Fibroblast of upper back skin (primary cell): Measurements from ENCODE around the gene GORAB.

ENCODE experiments used
- DNase-seq: peaks from one replicate; pipeline ENCODE4 v3.0.0-alpha.2; 2013

The GORAB gene

GRCh38 chr1:170593173-170594011 is 61.4 kb downstream of the GORAB start:
- DNase-seq: no peak

GRCh38 chr1:170594066-170594626 is 62.2 kb downstream of the GORAB start:
- no peak for DNase-seq

- no peak for DNase-seq
Measured at GRCh38 chr1:170596701-170597100, 64.7 kb downstream of the GORAB start.

DNA sequence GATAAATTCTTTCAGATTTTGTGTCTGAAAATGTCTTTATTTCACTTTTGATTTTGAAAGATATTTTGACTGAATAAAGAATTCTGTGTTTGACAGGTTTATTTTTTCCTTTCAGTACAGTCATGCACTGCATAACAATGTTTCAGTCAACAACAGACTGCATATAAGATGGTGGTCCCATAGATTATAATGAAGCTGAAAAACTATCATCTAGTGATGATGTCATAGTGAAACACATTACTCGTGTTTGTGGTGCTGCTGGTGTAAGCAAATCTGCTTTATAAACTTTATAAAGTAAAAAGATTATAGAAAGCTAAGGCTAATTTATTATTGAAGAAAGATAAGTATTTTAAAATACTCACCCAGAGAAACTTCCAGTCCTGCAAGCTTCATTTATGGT is 66.7 kb downstream of the GORAB start:
- no peak for DNase-seq

DNA sequence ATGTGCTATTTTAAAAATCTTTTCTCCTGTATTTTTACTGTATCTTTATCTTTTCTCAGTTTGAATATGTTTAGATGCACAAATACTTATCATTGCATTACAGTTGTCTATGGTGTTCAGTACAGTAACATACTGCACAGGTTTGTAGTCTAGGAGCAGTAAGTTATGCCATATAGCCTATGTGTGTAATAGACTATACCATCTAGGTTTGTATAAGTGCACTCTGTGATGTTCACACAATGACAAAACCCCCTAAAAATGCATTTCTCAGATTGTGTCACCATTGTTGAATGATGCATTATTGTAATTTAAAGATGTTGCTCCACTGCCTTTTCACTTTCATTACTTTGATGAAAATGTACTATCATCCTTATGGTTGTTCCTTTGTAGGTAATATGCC is 67.1 kb downstream of the GORAB start:
- no peak for DNase-seq

GRCh38 chr1:170601866-170602265 is 69.9 kb downstream of the GORAB start:
- DNase-seq: no peak
